ENCODE data around the gene ATP8A2.

Gene ATP8A2

DNA sequence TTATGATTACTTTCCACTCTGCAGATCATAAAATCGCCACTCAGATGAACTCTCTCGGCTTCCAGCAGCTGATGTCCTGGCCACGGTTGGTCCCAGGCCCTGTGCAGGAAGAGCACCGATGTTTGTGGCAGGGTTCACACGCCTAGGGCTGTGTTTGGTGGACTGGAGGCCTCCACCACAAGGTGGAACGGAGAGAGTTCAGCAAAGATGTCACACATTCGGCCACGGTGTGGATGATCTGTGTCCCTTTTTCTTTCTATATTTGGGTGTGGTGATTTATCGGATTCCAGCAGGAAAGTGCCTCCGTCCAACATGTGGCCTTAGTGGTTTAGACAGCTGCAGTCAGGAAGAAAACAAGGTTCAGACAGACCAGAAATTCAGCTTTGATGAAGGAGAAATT is 680.6 kb downstream of the ATP8A2 start:
- ChIA-PET POLR2A (no interaction called here), CTCF (no interaction called here)
- TF ChIP-seq, protein P1, sequence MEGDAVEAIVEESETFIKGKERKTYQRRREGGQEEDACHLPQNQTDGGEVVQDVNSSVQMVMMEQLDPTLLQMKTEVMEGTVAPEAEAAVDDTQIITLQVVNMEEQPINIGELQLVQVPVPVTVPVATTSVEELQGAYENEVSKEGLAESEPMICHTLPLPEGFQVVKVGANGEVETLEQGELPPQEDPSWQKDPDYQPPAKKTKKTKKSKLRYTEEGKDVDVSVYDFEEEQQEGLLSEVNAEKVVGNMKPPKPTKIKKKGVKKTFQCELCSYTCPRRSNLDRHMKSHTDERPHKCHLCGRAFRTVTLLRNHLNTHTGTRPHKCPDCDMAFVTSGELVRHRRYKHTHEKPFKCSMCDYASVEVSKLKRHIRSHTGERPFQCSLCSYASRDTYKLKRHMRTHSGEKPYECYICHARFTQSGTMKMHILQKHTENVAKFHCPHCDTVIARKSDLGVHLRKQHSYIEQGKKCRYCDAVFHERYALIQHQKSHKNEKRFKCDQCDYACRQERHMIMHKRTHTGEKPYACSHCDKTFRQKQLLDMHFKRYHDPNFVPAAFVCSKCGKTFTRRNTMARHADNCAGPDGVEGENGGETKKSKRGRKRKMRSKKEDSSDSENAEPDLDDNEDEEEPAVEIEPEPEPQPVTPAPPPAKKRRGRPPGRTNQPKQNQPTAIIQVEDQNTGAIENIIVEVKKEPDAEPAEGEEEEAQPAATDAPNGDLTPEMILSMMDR (IDR thresholded peaks at IDR 0.05; ENCODE audit: control extremely low read depth, extremely low read depth, low read depth, missing control alignments): no peak
- no peak for DNase-seq (ENCODE audit: extremely low spot score)

DNA sequence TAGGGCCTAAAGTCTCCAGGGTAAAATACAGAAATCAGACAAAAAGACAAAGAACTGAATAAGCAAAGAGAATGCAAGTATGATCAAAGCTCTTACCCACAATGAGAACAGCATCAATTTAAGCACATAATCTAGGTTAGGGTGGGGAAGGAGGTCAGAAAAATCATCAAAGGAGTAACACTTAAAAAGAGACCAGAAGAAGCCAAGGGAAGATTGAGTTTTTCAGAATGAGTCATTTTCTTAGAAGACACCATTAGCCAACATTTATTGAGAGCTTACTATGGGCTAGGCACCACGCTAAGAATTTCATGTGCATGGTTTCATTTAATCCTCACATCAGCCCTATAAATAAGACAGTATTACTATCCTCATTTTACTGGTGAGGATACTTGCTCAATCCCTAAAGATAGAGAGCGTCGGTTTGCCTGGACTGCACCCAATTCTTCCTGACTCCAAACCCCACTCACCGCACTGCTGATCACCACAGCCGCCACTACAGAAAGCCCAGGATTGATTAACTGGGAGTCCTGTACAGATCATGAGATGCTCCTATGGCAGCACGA is 681.7 kb downstream of the ATP8A2 start:
- ChIA-PET POLR2A (no interaction called here), CTCF (no interaction called here)
- TF ChIP-seq, protein P1 (IDR thresholded peaks at IDR 0.05; ENCODE audit: control extremely low read depth, extremely low read depth, low read depth, missing control alignments): no peak
- DNase-seq (ENCODE audit: extremely low spot score): no peak

DNA sequence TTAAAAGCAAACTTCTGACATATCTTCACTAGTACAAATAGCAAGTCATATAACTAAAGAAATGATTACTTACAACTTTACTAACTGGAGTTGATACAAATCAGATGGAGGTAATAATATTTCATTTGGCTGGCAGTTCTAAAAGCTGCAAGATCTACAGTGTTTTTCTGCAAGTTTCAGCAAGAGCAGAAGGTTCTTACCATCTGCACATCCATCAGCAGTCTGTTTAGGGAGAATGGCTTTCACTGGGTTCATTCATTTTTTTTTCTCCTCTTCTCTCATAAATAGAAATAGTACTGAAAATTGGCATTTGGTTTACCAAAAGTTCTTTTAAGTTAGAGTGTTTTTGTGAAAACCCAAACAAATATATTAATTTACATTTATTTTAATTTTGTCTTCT is 683.1 kb downstream of the ATP8A2 start:
- DNase-seq (ENCODE audit: extremely low spot score): no peak
- ChIA-PET POLR2A (no interaction called here), CTCF (interaction anchor here (1.0 kb wide), 1 partner anchor 13 kb away, joined by 3 read pairs; no protein-coding TSS in a partner anchor)
- TF ChIP-seq, protein P1 (IDR thresholded peaks at IDR 0.05; ENCODE audit: control extremely low read depth, extremely low read depth, low read depth, missing control alignments): no peak

DNA sequence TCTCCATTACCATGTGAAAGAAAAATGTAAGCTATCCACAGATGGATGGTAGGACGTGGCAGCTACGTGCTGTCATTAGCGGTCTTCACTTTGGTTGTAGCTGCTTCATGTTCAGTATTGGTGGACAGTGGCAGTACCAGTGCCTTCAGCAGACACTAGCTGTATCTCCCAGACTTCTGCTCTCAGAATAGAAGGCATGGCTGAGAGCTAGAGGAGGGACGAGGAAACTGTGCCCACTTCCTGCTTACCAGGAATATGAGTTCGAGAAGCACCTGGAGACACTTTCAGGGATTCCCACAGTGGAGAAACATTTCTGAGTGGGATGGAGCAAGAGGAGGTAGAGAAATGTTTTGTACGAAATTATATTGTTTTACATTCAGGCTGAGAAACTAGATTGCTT is 686.9 kb downstream of the ATP8A2 start:
- POLR2A ChIA-PET: no interaction called here

DNA sequence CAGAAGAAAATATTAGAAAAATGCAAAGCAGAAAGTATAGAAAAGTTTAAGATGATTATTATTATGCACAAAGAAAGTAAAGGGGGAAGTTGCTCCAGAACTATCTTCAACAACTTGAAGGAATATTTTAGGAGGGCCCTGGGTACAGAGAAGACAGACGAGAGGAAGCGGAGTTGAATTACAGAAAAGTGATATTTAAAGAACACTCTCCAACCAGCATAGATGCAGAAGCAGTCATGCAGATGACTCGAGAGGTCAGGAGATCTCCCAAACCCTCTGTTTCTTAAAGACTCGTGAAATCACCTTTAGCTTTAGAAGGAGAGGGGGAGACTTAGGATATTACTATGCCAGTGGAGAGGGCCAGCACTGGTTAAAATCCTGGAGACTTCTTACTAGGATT is 688.6 kb downstream of the ATP8A2 start:
- CTCF ChIA-PET: no interaction called here
- POLR2A ChIA-PET: no interaction called here
- TF ChIP-seq, protein P1 (IDR thresholded peaks at IDR 0.05; ENCODE audit: control extremely low read depth, extremely low read depth, low read depth, missing control alignments): no peak
- DNase-seq (ENCODE audit: extremely low spot score): no peak

More for the DNA sequence above, 686.9 kb downstream of the ATP8A2 start:
- CTCF ChIA-PET: interaction anchor here (0.8 to 1.5 kb wide), 2 partner anchors 33 to 484 kb away, joined by 3 to 5 read pairs; no protein-coding TSS in a partner anchor
- DNase-seq (ENCODE audit: extremely low spot score): no peak
- TF ChIP-seq, protein P1 (IDR thresholded peaks at IDR 0.05; ENCODE audit: control extremely low read depth, extremely low read depth, low read depth, missing control alignments): no peak

DNA sequence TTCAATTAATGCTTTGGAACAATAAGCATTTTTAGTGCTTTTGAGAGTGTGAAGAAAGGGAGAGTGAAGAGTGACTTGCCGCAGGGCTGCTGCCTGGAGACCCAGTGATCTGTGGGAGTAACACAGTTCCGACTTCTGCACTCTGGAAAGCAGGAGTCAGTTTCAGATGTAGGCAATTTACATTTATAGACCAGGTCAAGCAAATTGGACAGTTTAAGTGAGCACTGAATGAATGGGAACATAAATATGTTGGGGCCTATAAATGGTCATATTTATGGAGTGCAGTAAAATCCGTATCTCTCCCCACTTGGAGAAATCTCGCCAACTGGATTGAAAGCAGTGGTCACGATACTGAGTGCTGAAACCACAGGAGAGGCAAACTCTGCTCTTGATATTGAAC is 689.5 kb downstream of the ATP8A2 start:
- TF ChIP-seq, protein P1 (IDR thresholded peaks at IDR 0.05; ENCODE audit: control extremely low read depth, extremely low read depth, low read depth, missing control alignments): no peak
- DNase-seq (ENCODE audit: extremely low spot score): no peak
- ChIA-PET CTCF (interaction anchor here (1.4 kb wide), 1 partner anchor 487 kb away, joined by 10 read pairs; no protein-coding TSS in a partner anchor), POLR2A (no interaction called here)
